ENCODE results near the gene CDK2.
"Not testable (repeated sequence)": the region's sequence is repeated elsewhere in the genome, so short reads cannot be mapped to it uniquely, and the experiment has no call there.

The CDK2 gene

DNA sequence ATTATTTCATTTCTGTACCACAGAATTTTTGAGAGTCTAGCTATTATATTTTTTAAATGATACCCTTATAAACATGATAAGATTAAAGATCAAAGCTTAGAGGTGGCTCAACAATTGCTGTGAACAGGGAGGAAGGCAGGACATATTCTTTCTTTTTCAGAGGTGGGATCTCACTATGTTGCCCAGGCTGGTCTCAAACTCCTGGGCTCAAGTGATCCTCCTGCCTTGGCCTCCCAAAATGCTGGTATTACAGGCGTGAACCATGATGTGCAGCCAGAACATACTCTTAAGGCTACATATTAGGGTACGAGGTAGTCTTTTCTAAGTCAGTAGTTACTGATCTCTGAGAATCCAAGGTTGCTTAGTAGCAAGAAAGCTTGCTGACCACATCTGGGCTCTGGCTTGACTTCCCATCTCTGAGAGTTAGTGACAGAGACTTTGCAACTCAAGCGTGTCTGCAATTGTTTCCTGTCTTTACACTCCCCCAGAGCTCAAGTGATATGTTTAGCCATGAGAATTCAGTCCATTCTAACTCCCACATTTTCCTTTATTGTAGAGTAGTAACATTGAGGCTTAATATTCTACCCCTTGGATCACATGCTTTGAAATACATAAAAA, 15.8 kb downstream of the CDK2 start:
- DNase-seq: no peak

DNA sequence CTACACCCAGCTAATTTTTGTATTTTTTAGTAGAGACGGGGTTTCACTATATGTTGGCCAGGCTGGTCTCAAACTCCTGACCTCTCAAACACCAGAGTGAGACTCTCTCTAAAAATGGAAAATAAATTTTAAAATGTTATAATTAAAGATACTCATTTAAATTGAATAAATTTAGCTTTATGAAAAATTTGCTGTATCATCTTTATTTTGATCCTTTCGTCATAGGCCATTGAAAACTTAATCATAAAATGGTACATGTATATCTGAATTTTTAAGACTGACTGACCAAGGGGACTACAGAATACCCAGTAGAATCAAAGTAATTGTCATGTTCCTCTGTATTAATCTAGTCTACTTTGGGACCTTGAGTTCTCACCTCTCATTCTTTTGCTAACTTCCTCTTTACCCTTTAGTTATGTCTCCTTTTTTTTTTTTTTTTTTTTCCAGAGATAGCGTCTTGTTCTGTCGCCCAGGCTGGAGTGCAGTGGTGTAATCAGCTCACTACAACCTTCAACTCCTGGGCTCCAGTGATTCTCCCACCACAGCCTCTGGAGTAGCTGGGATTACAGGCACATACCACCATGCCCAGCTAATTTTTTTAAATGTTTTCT, 16.7 kb downstream of the CDK2 start:
- no peak for DNase-seq

DNA sequence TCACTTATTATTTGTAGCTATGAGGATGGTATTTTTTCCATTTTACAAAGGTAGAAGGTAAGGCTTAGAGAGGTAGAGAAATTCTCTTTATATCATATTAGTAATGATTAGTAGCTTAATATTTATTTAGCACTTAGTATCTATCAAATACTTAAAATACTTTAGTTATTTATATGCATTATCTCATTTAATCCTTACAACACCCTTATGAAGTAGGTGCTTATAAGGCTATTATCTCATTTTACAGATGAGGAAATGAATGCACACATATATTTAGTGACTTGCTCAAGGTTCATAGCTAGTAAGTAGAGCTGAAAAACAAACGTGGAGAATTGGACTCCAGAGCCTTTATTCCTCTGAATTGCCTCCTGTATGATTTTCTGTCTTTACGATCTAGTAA, 18.2 kb downstream of the CDK2 start:
- no peak for DNase-seq

DNA sequence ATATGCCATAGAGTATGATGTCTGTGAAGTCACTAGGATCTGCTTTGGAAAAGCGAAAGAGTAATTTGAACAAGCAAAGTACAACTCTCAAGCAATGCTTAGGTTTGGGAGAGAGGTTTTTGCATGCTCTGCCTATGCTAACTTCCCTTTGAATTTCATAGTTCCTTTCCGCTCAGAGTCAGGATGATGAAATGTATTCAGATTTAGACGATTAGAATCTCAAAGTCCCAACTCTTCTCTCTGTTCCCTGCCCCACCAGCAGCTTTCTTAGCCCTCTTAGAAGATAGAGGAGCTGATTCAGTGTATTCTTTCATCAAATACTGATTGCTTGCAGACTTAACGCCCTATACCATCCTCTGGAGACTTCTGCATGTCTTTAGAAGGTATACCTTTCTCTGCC, 18.7 kb downstream of the CDK2 start:
- no peak for DNase-seq

DNA sequence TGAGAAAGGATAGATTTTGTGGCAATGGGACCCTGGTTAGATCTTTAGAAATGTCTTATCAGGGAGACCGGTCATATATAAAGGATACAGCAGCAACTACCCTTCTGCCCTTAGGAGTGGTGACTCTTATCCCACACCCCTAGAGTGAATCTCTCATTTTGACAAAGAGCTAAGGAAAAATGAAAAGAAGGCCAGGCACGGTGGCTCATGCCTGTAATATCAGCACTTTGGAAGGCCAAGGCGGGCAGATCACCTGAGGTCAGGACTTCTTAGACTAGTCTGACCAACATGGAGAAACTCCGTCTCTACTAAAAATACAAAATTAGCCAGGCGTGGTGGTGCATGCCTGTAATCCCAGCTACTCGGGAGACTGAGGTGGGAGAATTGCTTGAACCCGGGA, 19.3 kb downstream of the CDK2 start:
- not testable (repeated sequence) for DNase-seq

DNA sequence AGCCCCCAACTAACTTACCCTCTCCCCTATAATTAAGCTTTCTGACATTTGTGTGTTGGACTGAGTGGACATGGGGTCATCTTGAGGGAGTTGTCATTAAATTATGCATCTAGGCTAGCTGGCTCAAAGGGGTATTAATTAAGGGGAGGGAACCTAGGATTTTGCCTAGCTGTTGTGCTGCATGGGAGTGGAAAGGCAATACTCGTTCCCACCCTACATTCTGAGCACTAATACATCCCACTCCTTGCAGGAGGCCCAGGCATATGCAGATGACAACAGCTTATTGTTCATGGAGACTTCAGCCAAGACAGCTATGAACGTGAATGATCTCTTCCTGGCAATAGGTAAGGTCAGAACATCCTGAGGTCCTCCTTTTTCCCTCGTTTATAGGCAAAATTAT, 24.5 kb downstream of the CDK2 start:
- no peak for DNase-seq

DNA sequence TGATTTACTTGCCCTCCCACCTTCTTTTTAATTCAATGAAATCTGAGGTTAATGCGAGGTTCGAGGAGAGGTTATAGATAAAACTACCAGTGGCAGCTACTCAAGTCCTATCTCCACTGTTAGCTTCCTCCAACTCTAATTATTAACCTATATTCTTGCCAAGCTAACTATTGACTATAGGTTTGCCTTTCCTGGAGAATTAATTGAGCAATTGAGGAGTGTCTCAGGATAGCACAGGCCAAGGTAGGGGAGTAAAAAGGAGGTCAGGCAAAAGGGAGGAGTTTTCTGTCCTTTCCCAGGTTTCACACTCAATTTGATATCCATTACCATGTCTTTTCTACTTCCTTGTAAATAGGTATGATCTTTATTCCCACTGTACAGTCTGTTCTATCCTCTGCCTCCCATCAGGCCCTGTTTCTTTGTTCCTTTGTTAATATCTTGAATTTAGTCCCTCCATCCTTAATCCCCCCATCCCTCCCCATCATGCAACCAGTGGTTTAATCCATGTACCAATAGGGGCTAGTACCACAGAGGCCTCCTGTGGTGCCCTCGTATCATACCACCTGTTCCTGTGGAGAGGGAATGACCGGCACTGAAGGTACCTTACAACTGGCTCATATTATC, 26.7 kb downstream of the CDK2 start:
- no peak for DNase-seq

DNA sequence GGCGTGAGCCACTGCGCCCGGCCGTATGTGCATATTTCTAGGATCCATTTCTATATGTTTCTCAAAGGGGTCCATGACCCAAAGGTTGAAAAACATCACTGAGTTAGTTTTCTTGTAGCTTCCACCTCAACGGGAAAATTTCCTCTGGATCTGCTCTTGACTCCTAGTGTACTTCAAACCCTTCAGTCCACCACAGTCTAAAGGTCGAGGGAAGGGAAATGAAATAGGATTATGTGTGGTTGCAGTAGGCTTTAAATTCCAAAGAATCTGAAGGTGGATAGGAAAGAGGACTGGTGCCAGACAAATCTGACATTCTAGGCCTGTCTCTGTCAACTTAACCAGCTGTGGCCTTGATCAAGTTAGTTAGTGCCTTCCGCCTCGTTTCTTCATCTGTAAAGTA, 28.7 kb downstream of the CDK2 start:
- no peak for DNase-seq

DNA sequence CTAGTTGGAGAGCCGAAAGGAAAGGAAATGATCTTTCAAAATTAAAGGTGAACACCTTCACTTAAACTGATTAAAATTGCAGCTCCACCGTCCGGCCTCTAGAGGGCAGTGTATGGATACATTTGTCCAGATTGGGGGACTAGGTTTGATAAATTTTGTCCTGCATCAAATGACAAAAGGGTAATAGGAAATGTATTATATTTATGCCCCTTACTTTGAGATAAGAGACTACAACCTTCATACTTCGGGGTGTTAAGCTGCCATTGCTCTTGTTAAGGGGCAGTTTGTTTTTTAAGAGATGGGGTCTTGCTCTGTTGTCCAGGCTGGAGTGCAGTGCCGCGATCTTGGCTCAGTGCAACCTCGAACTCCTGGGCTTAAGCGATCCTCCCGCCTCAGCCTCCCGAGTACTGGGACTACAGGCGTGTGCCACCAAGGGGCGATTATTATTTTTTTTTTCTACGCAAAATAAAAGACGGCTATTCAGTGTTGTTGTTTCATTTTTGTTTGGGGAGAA, 29.6 kb downstream of the CDK2 start:
- peak; percentile 74 for DNase-seq

DNA sequence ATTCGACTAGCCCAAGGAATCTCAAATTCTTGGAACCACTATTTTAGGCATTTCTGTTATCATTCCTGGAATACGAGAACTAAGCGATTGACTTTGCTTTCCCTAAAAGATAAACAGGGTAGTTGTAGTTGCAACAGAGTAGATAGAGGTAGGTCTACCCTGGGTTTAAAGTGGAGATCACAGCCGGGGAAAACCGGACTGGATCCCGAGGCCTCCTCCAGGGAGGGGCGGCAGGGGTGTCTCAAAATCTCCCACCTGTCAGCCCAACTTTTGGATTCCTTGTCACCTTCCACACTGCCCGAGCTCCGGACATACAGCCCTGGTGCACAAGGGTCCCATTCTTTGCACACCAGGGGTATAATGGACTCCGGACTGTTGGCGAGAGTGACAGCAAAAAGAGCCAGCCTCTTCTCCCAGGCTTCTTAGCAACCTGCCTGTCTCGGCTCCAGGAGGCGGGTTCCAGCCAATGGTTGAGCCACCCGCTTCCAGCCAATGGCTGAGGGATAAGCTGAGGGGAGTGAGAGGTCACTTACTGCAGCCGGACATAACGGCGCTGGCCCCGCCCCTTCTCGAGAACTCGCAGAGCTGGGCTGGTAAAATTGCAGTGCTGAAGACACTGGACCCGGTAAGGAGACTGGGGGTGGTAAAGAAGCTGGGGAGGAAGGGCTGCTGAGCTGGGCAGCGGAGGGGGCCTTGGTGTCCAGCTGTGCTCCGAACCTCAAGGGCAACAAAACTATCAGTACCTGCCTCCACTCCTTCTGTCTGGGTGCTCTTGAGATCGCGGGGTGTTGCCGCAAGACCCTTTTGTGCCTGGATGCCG, 30.3 kb downstream of the CDK2 start, which contains the start of gene SUOX:
Gene SUOX, plus strand, starts transcription at position 562 of the 820 bp plus-strand sequence. CDS start 4,946 bp downstream, outside the sequence.
- peak; percentile 91 for DNase-seq

DNA sequence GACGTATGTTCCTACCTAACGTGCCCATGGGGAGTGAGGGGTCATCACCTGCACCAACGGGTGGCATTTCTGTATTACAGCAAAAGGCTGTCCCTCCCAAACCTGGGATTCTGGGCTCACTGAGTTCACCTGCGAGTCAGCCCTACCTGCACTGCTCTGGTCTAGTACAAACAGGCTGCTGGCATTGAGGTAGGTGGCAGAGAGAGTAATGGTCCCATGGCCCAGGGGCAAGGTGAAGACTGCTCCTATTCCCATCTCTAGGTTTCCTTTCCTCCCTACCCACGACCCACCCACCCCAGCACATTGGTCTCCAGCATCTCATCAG, 30.9 kb downstream of the CDK2 start:
- no peak for DNase-seq

DNA sequence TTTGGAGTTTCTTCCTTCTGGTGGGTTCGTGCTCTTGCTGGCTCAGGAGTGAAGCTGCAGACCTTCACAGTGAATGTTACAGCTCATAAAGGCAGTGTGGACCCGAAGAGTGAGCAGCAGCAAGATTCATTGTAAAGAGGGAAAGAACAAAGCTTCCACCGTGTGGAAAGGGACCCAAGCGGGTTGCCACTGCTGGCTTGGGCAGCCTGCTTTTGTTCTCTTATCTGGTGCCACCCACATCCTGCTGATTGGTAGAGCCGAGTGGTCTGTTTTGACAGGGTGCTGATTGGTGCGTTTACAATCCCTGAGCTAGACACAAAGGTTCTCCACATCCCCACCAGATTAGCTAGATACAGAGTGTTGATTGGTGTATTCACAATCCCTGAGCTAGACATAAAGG, 32.9 kb downstream of the CDK2 start:
- not testable (repeated sequence) for DNase-seq

DNA sequence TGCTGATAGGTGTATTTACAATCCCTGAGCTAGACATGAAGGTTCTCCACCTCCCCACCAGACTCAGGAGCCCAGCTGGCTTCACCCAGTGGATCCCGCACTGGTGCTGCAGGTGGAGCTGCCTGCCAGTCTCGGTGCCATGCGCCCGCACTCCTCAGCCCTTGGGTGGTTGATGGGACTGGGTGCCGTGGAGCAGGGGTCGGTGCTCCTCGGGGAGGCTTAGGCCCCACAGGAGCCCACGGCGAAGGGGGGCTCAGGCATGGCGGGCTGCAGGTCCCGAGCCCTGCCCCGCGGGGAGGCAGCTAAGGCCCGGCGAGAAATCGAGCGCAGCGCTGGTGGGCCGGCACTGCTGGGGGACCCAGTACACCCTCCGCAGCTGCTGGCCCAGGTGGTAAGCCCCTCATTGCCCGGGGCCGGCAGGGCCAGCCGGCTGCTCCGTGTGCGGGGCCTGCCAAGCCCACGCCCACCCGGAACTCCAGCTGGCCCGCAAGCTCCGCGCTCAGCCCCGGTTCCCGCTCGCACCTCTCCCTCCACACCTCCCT, 33.4 kb downstream of the CDK2 start:
- not testable (repeated sequence) for DNase-seq

DNA sequence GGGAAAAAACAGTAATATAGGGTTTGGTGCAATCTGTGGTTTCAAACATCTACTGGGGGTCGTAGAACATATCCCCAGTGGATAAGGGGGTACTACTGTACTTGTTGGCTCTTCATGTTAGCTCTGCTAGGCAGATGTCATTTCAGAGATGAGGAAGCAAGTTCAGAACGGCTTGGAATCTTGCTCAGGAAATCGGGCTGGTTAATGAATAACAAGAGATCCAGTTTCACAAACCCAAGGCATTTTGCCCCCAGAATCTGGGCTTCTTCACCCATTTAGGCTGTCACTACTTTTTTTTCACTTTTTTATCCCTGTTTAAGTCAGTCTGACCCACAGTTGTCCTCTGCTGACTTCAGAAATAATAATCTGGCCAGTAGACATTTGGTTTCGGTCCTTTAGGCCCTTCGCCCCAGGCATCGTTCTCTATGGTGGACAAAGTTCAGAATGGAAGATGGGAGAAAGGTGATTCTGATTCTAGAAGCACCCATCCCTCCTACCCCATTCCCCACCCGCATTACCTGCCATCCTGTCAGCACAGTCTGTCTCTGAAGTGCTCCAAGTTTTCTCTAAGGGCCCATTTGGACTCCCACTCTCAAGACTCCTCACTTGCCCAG, 35.0 kb downstream of the CDK2 start:
- no peak for DNase-seq

DNA sequence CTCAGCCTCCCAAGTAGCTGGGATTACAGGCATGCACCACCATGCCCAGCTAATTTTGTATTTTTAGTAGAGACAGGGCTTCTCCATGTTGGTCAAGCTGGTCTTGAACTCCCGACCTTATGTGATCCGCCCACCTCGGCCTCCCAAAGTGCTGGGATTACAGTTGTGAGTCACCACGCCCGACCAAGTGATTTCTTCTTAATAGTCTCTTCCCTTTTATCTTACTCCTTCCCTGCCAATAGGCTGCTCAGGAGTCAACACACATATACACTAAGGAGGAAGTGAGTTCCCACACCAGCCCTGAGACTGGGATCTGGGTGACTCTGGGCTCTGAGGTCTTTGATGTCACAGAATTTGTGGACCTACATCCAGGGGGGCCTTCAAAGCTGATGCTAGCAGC, 36.7 kb downstream of the CDK2 start:
- DNase-seq: not testable (repeated sequence)

DNA sequence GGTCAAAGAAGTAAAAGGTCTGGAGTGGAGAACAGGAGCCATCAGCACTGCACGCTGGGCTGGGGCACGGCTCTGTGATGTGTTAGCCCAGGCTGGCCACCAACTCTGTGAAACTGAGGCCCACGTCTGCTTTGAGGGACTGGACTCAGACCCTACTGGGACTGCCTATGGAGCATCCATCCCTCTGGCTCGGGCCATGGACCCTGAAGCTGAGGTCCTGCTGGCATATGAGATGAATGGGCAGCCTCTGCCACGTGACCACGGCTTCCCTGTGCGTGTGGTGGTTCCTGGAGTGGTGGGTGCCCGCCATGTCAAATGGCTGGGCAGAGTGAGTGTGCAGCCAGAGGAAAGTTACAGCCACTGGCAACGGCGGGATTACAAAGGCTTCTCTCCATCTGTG, 37.6 kb downstream of the CDK2 start:
- no peak for DNase-seq

DNA sequence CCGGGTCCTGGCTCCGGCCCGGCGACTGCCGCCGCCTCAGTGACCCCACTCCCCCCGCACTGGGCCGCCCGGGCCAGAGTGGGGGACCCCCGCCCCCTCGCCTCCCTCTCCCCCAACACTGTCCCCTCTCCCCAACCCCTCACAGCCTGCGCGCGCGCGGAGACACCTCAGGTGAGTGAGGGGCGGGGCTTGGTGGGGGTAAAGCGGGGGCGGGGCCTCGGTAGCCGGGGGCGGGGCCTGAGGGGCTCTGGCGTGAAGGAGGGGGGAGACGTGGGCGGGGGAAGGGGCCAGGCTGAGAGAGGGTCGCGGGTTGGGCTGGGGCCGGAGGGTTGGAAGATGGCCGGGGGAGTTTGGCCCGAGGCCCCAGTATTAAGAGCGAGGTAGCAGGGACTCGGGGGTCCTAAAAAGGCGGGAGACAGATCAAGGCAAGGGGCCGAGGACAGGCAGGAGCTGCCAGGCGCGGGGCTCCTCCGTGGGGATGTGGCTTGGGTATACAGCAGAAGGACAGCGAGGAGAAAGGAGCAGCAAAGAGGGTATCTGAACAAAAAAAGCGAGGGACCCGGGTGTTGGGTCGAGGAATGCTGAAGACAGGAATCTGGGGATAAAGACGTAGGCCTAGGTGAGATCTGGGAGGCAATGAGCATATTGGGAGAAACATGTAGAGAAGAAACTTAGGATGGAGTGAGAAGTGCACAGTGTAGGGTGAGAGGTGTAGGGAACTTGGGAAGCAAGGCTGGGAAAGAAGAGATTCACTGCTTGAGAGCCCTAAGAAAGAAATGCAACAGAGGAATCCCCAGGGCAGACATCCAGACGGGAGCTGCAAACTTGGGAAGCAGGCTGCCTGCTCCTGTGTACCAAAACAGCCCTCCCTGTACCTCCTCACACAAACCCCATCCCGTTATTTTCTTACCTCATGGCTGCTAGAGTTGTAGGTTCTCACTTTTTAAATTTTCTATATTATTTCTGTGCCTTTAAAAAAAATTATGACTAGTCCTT, 41.2 kb downstream of the CDK2 start:
- peak; percentile 76 for DNase-seq

DNA sequence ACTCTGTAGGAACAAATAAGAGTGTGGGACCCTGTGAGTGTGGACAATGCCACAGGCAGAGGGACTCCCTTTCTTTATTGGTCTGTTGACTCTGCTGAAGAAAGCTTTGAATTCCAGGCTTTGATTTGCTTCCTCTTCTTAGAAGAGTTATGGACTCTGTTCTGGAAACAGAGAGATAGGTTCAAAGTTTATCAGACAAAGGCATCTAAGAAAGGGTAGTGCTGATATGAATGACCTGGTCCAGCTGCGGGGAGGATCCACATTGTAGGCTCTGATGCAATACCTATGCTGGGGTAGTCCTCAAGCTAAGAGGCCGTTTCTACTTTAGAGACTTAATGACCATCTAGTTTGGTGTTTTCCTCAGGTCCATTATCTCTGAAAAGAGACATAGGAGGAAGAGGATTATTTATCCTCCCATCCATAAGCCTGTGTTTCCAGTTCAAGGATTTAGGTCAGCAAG, 43.5 kb downstream of the CDK2 start:
- DNase-seq: no peak

DNA sequence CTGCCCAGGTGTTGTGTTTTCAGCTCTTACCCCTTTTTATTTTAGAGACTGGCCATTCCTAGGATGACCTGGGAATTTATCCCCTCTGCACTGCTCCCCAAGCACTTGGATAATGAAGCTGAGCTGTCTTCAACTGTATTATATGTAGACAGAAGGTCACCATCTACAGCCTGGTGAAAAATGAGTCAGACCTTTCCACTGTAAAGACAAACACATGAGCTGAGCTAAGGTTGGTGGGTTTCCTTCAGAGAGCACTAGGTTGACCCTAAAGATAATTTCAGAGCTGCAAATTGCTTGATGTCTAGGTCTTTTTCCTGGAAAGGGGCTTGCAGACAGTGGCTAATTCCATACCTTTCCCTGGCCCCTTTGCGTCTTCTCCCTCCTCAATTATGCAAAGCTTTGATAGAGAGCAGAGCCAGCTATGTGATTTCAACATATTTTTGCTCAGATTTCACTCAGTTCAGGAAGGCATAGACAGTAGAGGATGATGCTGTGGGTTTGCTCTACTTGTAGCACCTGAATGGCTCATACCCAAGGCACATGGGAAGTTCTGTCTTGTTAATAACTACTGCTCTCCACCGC, 45.0 kb downstream of the CDK2 start:
- no peak for DNase-seq

DNA sequence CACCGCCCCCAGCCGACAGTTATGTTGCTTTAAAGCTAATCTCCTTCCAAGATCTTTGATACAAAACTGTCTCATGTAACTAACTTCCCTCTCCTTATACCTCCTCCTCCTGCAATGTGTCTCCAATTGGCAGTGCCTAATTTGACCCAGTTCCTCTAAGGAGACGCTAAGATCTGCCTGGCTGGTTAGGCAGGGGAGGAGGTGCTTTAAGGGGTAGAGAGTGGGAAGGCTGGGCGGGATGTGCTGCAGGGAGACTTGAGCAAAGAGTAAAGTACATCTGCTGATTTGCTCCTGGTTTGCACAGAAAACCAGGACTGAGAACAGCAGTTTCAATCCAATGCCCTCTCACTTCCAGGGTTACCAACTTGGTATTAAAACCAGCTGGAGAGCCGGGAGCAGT, 46.9 kb downstream of the CDK2 start:
- peak; percentile 26 for DNase-seq

DNA sequence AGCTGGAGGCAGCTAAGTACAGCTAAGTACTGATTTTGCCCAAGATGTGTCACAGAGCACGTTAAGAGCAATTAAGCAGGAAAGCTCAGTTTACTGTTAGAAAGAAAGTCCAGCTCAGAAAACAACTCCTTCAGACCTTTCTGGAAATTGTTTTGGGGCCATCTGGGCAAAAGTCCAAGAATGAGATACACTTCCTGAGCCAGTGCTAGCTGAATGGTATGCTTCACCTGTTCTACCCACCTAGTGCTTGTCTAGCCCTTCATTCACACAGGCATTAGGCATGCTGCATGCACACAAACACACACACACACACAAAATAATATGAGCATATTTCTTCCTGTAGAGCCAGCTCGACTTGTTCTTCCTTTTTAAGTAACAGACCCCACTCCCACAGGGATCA, 47.6 kb downstream of the CDK2 start:
- DNase-seq: no peak

Measured in retina (tissue), 1 donor.